RWPE2 (cell line): ENCODE measurements around the gene RAB1B.

Source experiments
- ATAC-seq: fragments of 200-7000 bp; cut with Tn5 transposase; 3 replicates; pipeline ENCODE4 v1.9.1; 2021; ENCODE audit warnings: low read depth
- DNase-seq: peaks from one replicate; pipeline ENCODE4 v3.0.0-alpha.2; 2020; ENCODE audit warnings: low spot score
- H3K27ac ChIP-seq: fragments of 450-650 bp; 2 replicates; pipeline ENCODE4 v1.5.1; 2017; ENCODE audit warnings: mild to moderate bottlenecking; ENCODE audit not compliant: poor library complexity, severe bottlenecking
- H3K27me3 ChIP-seq: fragments of 250-450 bp; sonication (Bioruptor Pico); 2 replicates; pipeline ENCODE4 v1.5.1; 2021; ENCODE audit warnings: mild to moderate bottlenecking, moderate library complexity; ENCODE audit not compliant: insufficient read depth, poor library complexity, severe bottlenecking
- H3K36me3 ChIP-seq: fragments of 250-450 bp; sonication (Bioruptor Pico); 2 replicates; pipeline ENCODE4 v1.5.1; 2020; ENCODE audit warnings: low read depth, mild to moderate bottlenecking, moderate library complexity
- H3K4me1 ChIP-seq: fragments of 250-450 bp; sonication (Bioruptor Pico); 2 replicates; pipeline ENCODE4 v1.5.1; 2021; ENCODE audit warnings: mild to moderate bottlenecking, moderate library complexity; ENCODE audit not compliant: insufficient read depth, poor library complexity, severe bottlenecking
- H3K4me3 ChIP-seq: fragments of 250-450 bp; sonication (Bioruptor Pico); 2 replicates; pipeline ENCODE4 v1.5.1; 2021; ENCODE audit warnings: mild to moderate bottlenecking, moderate library complexity; ENCODE audit not compliant: severe bottlenecking
- H3K9me3 ChIP-seq: fragments of 250-450 bp; sonication (Bioruptor Pico); 2 replicates; pipeline ENCODE4 v1.5.1; 2021; ENCODE audit warnings: mild to moderate bottlenecking, moderate library complexity; ENCODE audit not compliant: severe bottlenecking
- CTCF ChIP-seq: fragments of 450-650 bp; IDR thresholded peaks from one replicate; pipeline ENCODE4 v1.5.1; 2017; ENCODE audit warnings: mild to moderate bottlenecking, moderate library complexity; ENCODE audit not compliant: poor library complexity, severe bottlenecking

The RAB1B gene

DNA sequence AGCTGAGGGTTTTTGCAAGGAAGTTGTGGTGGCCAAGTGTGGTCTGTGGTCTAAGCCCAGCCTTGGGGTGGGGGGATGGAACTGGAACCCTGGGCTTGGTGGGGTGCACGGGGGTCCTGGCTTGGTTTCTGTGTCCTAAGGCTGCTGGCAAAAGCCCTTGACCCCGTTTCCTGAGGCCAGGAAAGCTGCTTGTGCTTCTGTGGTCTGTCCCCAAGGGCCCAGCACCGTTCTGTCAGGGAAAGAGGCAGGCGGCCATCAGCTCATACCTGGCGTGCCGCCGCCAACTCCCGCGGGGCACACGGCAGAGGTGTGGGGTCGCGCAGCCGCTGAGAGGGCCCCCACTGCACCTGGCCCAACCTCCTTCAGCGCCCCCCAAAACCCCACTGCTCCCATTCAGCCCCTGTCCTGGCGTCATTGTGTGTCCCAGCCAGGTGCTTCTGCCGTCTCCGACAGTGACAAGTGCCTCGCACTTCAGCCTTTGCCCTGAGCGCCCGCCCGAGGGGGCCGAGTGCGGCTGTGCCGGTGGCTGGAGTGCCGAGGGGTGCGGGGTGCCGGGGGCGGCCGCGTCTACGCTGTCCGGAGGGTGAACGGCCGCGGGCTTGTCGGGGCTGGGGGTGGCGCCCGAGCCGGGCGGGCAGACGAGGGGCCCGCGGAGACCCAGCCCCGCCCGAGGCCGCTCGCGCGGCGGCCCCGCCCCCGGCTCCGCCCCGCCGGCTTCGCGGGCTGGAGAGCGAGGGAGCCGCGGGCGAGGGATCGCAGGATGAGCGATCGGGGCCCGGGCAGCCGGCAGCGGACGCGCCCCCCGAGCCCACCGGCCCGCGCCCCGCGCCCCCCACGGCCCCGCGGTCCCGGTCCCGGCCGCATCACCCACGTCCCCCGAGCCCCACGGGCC is 9.3 kb downstream of the RAB1B start, which contains the start of gene CNIH2:
Gene CNIH2 (plus strand): TSS at position 705 of the 892 bp plus-strand sequence. CDS start 282 bp downstream, outside the sequence.
- Histone ChIP-seq H3K4me3 (peak within 1 kb of the TSS; percentile 32), H3K36me3 (peaks cover 25% of the 10 kb centered on the region), H3K4me1 (no peaks in the 10 kb centered on the region), H3K9me3 (no peaks in the 10 kb centered on the region), H3K27me3 (no peaks in the 10 kb centered on the region), H3K27ac (no peak within 1 kb of the TSS)
- TF ChIP-seq CTCF = no peak
- ATAC-seq (peak; percentile 16; the same call in 2 of the 3 replicates), DNase-seq (no peak)

- H3K4me3 ChIP-seq = peak overlapping the region; percentile 32
These were observed 10.1 kb downstream of the RAB1B start for GRCh38 chr11:66278363-66279091.

GRCh38 chr11:66279092-66279734 is 10.8 kb downstream of the RAB1B start:
- Histone ChIP-seq H3K4me1 (no peaks in the 10 kb centered on the region), H3K27me3 (no peaks in the 10 kb centered on the region), H3K4me3 (no peak overlapping the region), H3K9me3 (no peaks in the 10 kb centered on the region), H3K36me3 (peaks cover 12% of the 10 kb centered on the region), H3K27ac (no peak overlapping the region)
- no peak for ATAC-seq
- peak; percentile 47 for DNase-seq
- no peak for TF ChIP-seq CTCF

More at GRCh38 chr11:66278363-66279091, 10.1 kb downstream of the RAB1B start:
- no peak for DNase-seq
- Histone ChIP-seq H3K27ac (no peak overlapping the region), H3K4me1 (no peaks in the 10 kb centered on the region), H3K9me3 (no peaks in the 10 kb centered on the region), H3K36me3 (peaks cover 16% of the 10 kb centered on the region), H3K27me3 (no peaks in the 10 kb centered on the region)
- no peak for TF ChIP-seq CTCF
- no peak for ATAC-seq

- Histone ChIP-seq H3K27me3 (no peaks in the 10 kb centered on the region), H3K27ac (no peak overlapping the region), H3K4me3 (no peak overlapping the region), H3K36me3 (peaks cover 16% of the 10 kb centered on the region), H3K4me1 (no peaks in the 10 kb centered on the region), H3K9me3 (no peaks in the 10 kb centered on the region)
- ATAC-seq (no peak), DNase-seq (peak; percentile 61)
- no peak for TF ChIP-seq CTCF
These were observed 12.0 kb downstream of the RAB1B start for GRCh38 chr11:66280428-66280827.
